Measurements from ENCODE around the gene FXYD5. TPM values are rescaled to one million over a fixed set of nuclear protein-coding genes. Genes with fewer than 3 reads are reported as not detected.

The FXYD5 gene
- total RNA-seq, 4 donors from 2014 or later: 5.2 to 23.3 (median 14.3) TPM

GRCh38 chr19:35116072-35116801 is 38.3 kb upstream of the FXYD5 start:
- no peak for DNase-seq
- Histone ChIP-seq H3K36me3 (no peaks in the 10 kb centered on the region), H3K4me3 (no peak overlapping the region), H3K27ac (no peak overlapping the region), H3K4me1 (peaks cover 6 to 19% of the 10 kb centered on the region in 2 donors), H3K9me3 (no peaks in the 10 kb centered on the region), H3K27me3 (no peaks in the 10 kb centered on the region)
- no peak for TF ChIP-seq POLR2A (IDR thresholded peaks at IDR 0.05)
- no peak for TF ChIP-seq CTCF (IDR thresholded peaks at IDR 0.05 in 4 of 5, conservative IDR thresholded peaks at IDR 0.05 in 1 of 5)
- in situ Hi-C loops (cut with MboI; ENCODE audit: low sequenced_read_pairs in 4 of 4) (no loop called here), intact Hi-C loops (cut with DNase I; ENCODE audit: low total_unique reads) (no loop called here)
- no peak for ATAC-seq

GRCh38 chr19:35117116-35117515 is 37.4 kb upstream of the FXYD5 start:
- intact Hi-C loops (cut with DNase I; ENCODE audit: low total_unique reads) (no loop called here), in situ Hi-C loops (cut with MboI; ENCODE audit: low sequenced_read_pairs in 4 of 4) (no loop called here)
- Histone ChIP-seq H3K27me3 (no peaks in the 10 kb centered on the region), H3K27ac (no peak overlapping the region), H3K36me3 (no peaks in the 10 kb centered on the region), H3K4me1 (peaks cover 6 to 19% of the 10 kb centered on the region in 2 donors), H3K9me3 (no peaks in the 10 kb centered on the region), H3K4me3 (no peak overlapping the region)
- no peak for ATAC-seq
- no peak for DNase-seq
- TF ChIP-seq CTCF (IDR thresholded peaks at IDR 0.05 in 4 of 5, conservative IDR thresholded peaks at IDR 0.05 in 1 of 5) (no peak), POLR2A (IDR thresholded peaks at IDR 0.05) (no peak)

- H3K27ac ChIP-seq: no peak overlapping the region
- ATAC-seq: no peak
- no peaks in the 10 kb centered on the region for H3K9me3 ChIP-seq
- no peak overlapping the region for H3K4me3 ChIP-seq
- intact Hi-C loops (cut with DNase I; ENCODE audit: low total_unique reads) (no loop called here), in situ Hi-C loops (cut with MboI; ENCODE audit: low sequenced_read_pairs in 4 of 4) (no loop called here)
- DNase-seq: no peak
- no peaks in the 10 kb centered on the region for H3K27me3 ChIP-seq
- TF ChIP-seq POLR2A (IDR thresholded peaks at IDR 0.05) (no peak), CTCF (IDR thresholded peaks at IDR 0.05 in 4 of 5, conservative IDR thresholded peaks at IDR 0.05 in 1 of 5) (no peak)
- H3K4me1 ChIP-seq: peaks cover 6 to 22% of the 10 kb centered on the region in 2 donors
- H3K36me3 ChIP-seq: no peaks in the 10 kb centered on the region
These were observed 36.7 kb upstream of the FXYD5 start for GRCh38 chr19:35117799-35118198.

- no peak overlapping the region for H3K4me3 ChIP-seq
- peak overlapping the region in 2 of 4 donors; percentile 7 to 75 for H3K27ac ChIP-seq
- ATAC-seq (no peak), DNase-seq (no peak)
- TF ChIP-seq CTCF (IDR thresholded peaks at IDR 0.05 in 4 of 5, conservative IDR thresholded peaks at IDR 0.05 in 1 of 5) (no peak), POLR2A (IDR thresholded peaks at IDR 0.05) (no peak)
- intact Hi-C loops (cut with DNase I; ENCODE audit: low total_unique reads) (no loop called here), in situ Hi-C loops (cut with MboI; ENCODE audit: low sequenced_read_pairs in 4 of 4) (no loop called here)
- H3K36me3 ChIP-seq: no peaks in the 10 kb centered on the region
- H3K9me3 ChIP-seq: no peaks in the 10 kb centered on the region
- peaks cover 13 to 28% of the 10 kb centered on the region in 2 donors for H3K4me1 ChIP-seq
- H3K27me3 ChIP-seq: no peaks in the 10 kb centered on the region
These were observed 36.1 kb upstream of the FXYD5 start for GRCh38 chr19:35118268-35119020.
